Measurements from ENCODE around the gene ANO6.

The ANO6 gene

DNA sequence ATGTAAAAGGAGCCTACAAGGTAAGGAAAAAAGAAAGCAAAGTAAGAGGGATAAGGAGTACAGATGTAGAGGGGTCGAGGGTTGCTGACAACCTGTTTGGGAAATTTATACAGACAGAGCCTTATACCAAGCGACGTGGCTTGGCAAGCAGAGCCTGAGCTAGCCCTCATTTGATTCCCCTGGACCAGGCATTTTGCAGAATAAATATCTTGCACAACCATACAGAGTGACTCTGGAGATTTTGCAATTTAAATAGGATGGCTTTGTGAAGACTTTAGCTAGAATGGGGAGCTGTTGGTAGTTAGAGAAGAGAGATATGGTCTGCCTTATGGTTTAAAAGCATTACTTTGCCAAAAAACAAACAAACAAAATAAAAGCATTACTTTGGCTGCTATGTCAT lies 11.1 kb upstream of the ANO6 start:
- H3K27me3 ChIP-seq (replicated peaks; ENCODE audit: control insufficient read depth, insufficient read depth, low read length), result no peaks in the 10 kb centered on the region
- TF ChIP-seq, protein P1, sequence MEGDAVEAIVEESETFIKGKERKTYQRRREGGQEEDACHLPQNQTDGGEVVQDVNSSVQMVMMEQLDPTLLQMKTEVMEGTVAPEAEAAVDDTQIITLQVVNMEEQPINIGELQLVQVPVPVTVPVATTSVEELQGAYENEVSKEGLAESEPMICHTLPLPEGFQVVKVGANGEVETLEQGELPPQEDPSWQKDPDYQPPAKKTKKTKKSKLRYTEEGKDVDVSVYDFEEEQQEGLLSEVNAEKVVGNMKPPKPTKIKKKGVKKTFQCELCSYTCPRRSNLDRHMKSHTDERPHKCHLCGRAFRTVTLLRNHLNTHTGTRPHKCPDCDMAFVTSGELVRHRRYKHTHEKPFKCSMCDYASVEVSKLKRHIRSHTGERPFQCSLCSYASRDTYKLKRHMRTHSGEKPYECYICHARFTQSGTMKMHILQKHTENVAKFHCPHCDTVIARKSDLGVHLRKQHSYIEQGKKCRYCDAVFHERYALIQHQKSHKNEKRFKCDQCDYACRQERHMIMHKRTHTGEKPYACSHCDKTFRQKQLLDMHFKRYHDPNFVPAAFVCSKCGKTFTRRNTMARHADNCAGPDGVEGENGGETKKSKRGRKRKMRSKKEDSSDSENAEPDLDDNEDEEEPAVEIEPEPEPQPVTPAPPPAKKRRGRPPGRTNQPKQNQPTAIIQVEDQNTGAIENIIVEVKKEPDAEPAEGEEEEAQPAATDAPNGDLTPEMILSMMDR (IDR thresholded peaks at IDR 0.05; ENCODE audit: insufficient read depth, low read length, poor library complexity, severe bottlenecking), result no peak
- no peak for DNase-seq (ENCODE audit: extremely low read depth, insufficient read length)

DNA sequence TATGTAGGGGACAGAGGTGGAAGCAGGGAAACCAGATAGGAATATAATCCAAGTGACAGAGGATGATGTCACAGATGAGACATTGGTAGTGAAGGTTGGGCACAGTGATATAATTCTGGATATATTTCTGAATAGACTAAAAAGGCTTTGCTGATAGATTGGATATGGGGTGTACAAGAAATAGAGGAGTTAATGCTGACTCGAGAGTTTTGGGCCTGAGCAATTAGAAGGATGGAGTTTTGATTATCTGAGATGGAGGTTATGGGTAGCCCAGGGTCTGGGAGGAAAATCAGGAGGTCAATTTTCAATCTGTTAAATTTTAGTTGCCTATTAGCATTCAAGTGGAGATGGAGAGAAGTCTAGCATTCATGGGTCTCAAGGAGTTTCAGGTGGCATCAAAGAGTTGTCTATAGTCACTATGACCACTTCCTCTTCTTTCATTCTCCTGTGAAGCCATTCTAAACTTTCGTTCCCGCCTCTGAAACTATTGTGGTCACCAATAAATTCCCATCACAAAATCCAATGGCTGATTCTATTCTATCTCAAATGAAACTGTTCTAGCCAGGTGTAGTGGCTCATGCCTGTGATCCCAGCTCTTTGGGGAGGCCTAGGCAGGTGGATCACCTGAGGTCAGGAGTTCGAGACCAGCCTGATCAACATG lies 10.6 kb upstream of the ANO6 start:
- TF ChIP-seq, protein P1 (IDR thresholded peaks at IDR 0.05; ENCODE audit: insufficient read depth, low read length, poor library complexity, severe bottlenecking), result no peak
- peak; percentile 44 for DNase-seq (ENCODE audit: extremely low read depth, insufficient read length)
- Histone ChIP-seq H3K36me3 (ENCODE audit: control insufficient read depth, insufficient read depth, low read length) (no peaks in the 10 kb centered on the region), H3K4me3 (replicated peaks; ENCODE audit: low read depth, low read length) (no peak overlapping the region), H3K27me3 (replicated peaks; ENCODE audit: control insufficient read depth, insufficient read depth, low read length) (no peaks in the 10 kb centered on the region)

More for the DNA sequence above, 11.1 kb upstream of the ANO6 start:
- Histone ChIP-seq H3K4me3 (replicated peaks; ENCODE audit: low read depth, low read length) (no peak overlapping the region), H3K36me3 (ENCODE audit: control insufficient read depth, insufficient read depth, low read length) (no peaks in the 10 kb centered on the region)

DNA sequence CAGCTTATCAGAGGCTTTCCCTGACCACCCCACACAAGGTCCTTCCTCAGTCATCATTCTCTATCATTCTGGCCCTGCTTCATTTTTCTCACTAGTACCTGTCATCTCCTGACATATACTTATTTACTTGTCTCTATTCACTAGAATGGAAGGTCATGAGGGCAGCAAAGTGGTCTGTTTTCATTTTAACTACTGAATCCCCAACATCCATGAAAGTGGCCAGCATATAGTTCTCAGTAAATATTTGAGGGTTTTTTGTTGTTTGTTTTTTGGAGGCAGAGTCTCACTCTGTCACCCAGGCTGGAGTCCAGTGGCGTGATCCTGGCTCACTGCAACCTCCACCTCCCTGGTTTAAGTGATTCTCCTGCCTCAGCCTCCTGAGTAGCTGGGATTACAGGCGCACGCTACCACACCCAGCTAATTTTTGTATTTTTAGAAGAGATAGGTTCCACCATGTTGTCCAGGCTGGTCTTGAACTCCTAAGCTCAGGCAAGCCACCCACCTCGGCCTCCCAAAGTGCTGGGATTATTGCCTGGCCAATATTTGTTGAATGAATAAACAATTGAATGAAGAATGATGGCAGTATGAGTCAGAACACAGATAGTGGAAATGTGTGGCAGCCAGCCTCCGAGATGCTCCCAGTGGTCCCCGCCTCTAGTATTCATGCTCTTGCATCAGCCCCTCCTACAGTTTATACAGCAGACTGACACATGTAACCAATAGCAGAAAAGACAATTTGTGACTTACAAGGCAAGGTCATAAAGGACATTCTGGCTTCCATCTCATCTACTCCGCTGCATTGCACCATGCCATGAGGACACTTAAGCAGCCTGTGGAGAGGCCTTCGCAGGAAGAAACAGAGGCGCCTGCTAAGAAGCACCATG lies 7.0 kb upstream of the ANO6 start:
- no peaks in the 10 kb centered on the region for H3K36me3 ChIP-seq (ENCODE audit: control insufficient read depth, insufficient read depth, low read length)
- no peaks in the 10 kb centered on the region for H3K27me3 ChIP-seq (replicated peaks; ENCODE audit: control insufficient read depth, insufficient read depth, low read length)
- TF ChIP-seq, protein P1 (IDR thresholded peaks at IDR 0.05; ENCODE audit: insufficient read depth, low read length, poor library complexity, severe bottlenecking), result no peak
- DNase-seq (ENCODE audit: extremely low read depth, insufficient read length), result no peak
- no peak overlapping the region for H3K4me3 ChIP-seq (replicated peaks; ENCODE audit: low read depth, low read length)

DNA sequence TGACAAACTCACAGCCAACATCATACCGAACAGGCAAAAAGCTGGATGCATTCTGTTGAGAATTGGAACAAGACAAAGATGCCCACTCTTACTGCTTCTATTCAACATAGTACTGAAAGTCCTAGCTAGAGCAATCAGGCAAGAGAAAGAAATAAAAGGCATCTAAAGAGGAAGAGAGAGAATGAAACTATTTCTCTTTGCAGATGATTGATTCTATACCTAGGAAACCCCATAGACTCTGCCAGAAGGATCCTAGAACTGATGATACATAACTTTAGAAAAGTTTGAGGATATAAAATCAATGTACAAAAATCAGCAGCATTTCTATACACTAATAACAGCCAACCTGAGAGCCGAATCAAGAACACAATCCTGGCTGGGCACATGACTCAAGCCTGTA lies 6.1 kb upstream of the ANO6 start:
- Histone ChIP-seq H3K27me3 (replicated peaks; ENCODE audit: control insufficient read depth, insufficient read depth, low read length) (no peaks in the 10 kb centered on the region), H3K36me3 (ENCODE audit: control insufficient read depth, insufficient read depth, low read length) (no peaks in the 10 kb centered on the region), H3K4me3 (replicated peaks; ENCODE audit: low read depth, low read length) (no peak overlapping the region)
- no peak for DNase-seq (ENCODE audit: extremely low read depth, insufficient read length)
- TF ChIP-seq, protein P1 (IDR thresholded peaks at IDR 0.05; ENCODE audit: insufficient read depth, low read length, poor library complexity, severe bottlenecking), result no peak

DNA sequence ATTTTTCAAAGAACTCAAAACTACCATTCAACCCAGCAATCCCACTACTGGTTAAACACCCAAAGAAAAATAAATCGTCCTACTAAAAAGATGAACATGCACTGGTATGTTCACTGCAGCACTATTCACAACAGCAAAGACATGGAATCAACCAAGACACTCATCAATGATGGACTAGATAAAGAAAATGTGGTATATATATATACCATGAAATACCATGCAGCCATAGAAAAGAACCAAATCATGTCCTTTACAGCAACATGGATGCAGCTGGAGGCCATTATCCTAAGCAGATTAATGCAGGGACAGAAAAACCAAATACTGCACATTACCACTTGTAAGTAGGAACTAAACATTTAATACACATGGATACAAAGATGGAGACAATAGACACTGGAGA lies 3.8 kb upstream of the ANO6 start:
- no peaks in the 10 kb centered on the region for H3K27me3 ChIP-seq (replicated peaks; ENCODE audit: control insufficient read depth, insufficient read depth, low read length)
- TF ChIP-seq, protein P1 (IDR thresholded peaks at IDR 0.05; ENCODE audit: insufficient read depth, low read length, poor library complexity, severe bottlenecking), result no peak
- H3K4me3 ChIP-seq (replicated peaks; ENCODE audit: low read depth, low read length), result no peak overlapping the region
- H3K36me3 ChIP-seq (ENCODE audit: control insufficient read depth, insufficient read depth, low read length), result no peaks in the 10 kb centered on the region
- DNase-seq (ENCODE audit: extremely low read depth, insufficient read length), result no peak
